GM23338 (cell line): ENCODE data around the gene PARP9. TPM values are rescaled to one million over a fixed set of nuclear protein-coding genes. Genes with fewer than 3 reads are reported as not detected.

ENCODE experiments used
- ATAC-seq: fragments of 200-7000 bp; cut with Tn5 transposase; 3 replicates; pipeline ENCODE4 v1.9.1; 2020
- DNase-seq: peaks from one replicate; pipeline ENCODE4 v3.0.0-alpha.2; 2015; ENCODE audit warnings: low spot score
- H2AFZ ChIP-seq: fragments of 200-600 bp; sonication (generic); 2 replicates; pipeline ENCODE4 v1.8.0; 2016; ENCODE audit warnings: antibody characterized with exemption, mild to moderate bottlenecking, moderate library complexity
- H3F3A ChIP-seq: fragments of 200-600 bp; sonication (generic); replicated peaks from 2 replicates; pipeline ENCODE4 v1.8.0; 2017; ENCODE audit warnings: antibody characterized with exemption, mixed run types, low read depth
- H3K27ac ChIP-seq: fragments of 200-600 bp; sonication (generic); 2 replicates; pipeline ENCODE4 v1.6.1; 2016; ENCODE audit warnings: low read depth
- H3K27me3 ChIP-seq: fragments of 200-600 bp; sonication (generic); 2 replicates; pipeline ENCODE4 v1.8.0; 2016; ENCODE audit warnings: mild to moderate bottlenecking, mixed run types, moderate library complexity; ENCODE audit not compliant: insufficient read depth
- H3K36me3 ChIP-seq: fragments of 200-600 bp; sonication (generic); 2 replicates; pipeline ENCODE4 v1.8.0; 2016; ENCODE audit warnings: mild to moderate bottlenecking; ENCODE audit not compliant: insufficient read depth
- H3K4me1 ChIP-seq: fragments of 200-600 bp; sonication (generic); 2 replicates; pipeline ENCODE4 v1.8.0; 2016; ENCODE audit warnings: mild to moderate bottlenecking, moderate library complexity; ENCODE audit not compliant: insufficient read depth
- H3K4me2 ChIP-seq: fragments of 200-600 bp; sonication (generic); 2 replicates; pipeline ENCODE4 v1.7.1; 2017; ENCODE audit warnings: mixed run types
- H3K4me3 ChIP-seq: fragments of 200-600 bp; sonication (generic); 2 replicates; pipeline ENCODE4 v1.6.1; 2016; ENCODE audit warnings: mixed run types
- H3K79me2 ChIP-seq: fragments of 200-600 bp; sonication (generic); replicated peaks from 2 replicates; pipeline ENCODE4 v1.8.0; 2017; ENCODE audit warnings: mild to moderate bottlenecking; ENCODE audit not compliant: insufficient read depth
- H3K9me2 ChIP-seq: fragments of 200-600 bp; sonication (generic); 2 replicates; pipeline ENCODE4 v1.8.0; 2017; ENCODE audit not compliant: insufficient read depth
- H4K20me1 ChIP-seq: fragments of 200-600 bp; sonication (generic); replicated peaks from 2 replicates; pipeline ENCODE4 v1.8.0; 2017; ENCODE audit warnings: mild to moderate bottlenecking; ENCODE audit not compliant: insufficient read depth
- H3K27ac Mint-ChIP-seq: 2 replicates; pipeline ENCODE4 v1.8.0; 2020; ENCODE audit warnings: inconsistent platforms, mild to moderate bottlenecking, moderate library complexity, mixed read lengths
- H3K27me3 Mint-ChIP-seq: 3 replicates; pipeline ENCODE4 v1.8.0; 2022; ENCODE audit warnings: low read depth, mild to moderate bottlenecking, moderate library complexity, mixed read lengths, inconsistent platforms; ENCODE audit not compliant: insufficient read depth, poor library complexity
- H3K36me3 Mint-ChIP-seq: 3 replicates; pipeline ENCODE4 v1.8.0; 2021; ENCODE audit warnings: low read depth, mild to moderate bottlenecking, inconsistent platforms, moderate library complexity, mixed read lengths
- H3K4me1 Mint-ChIP-seq: 3 replicates; pipeline ENCODE4 v1.8.0; 2020; ENCODE audit warnings: mild to moderate bottlenecking, inconsistent platforms, mixed read lengths
- H3K4me3 Mint-ChIP-seq: 3 replicates; pipeline ENCODE4 v1.8.0; 2021; ENCODE audit warnings: moderate library complexity, mild to moderate bottlenecking, inconsistent platforms, mixed read lengths
- H3K9me3 Mint-ChIP-seq: 3 replicates; pipeline ENCODE4 v1.8.0; 2020; ENCODE audit warnings: moderate library complexity, mild to moderate bottlenecking, inconsistent platforms, mixed read lengths
- CTCF ChIP-seq, 2 experiments: fragments of 200-600 bp in 1 of 2; sonication (generic) in 1 of 2; conservative IDR thresholded peaks; 2 replicates each; pipeline versions ENCODE4 v1.5.1 to v1.6.1; 2016 to 2017; ENCODE audit warnings: antibody characterized with exemption in 2 of 2, low read depth in 2 of 2, mild to moderate bottlenecking in 2 of 2, moderate library complexity in 1 of 2
- ETS1 ChIP-seq: IDR thresholded peaks from 2 replicates; pipeline ENCODE4 v1.6.1; 2016; ENCODE audit warnings: antibody characterized with exemption
- EZH2 ChIP-seq: fragments of 200-600 bp; sonication (generic); IDR thresholded peaks from one replicate; pipeline ENCODE4 v1.8.0; 2017; ENCODE audit warnings: antibody characterized with exemption, mild to moderate bottlenecking, low read depth; ENCODE audit not compliant: unreplicated experiment
- EZH2phosphoT487 ChIP-seq: fragments of 200-600 bp; sonication (generic); IDR thresholded peaks from one replicate; pipeline ENCODE4 v1.8.1; 2018; ENCODE audit warnings: antibody characterized with exemption; ENCODE audit not compliant: unreplicated experiment
- NANOG ChIP-seq: IDR thresholded peaks from 2 replicates; pipeline ENCODE4 v1.6.1; 2016; ENCODE audit warnings: antibody characterized with exemption, borderline replicate concordance
- POLR2AphosphoS5 ChIP-seq: IDR thresholded peaks from 2 replicates; pipeline ENCODE4 v1.6.1; 2016; ENCODE audit warnings: antibody characterized with exemption, low read depth
- REST ChIP-seq: IDR thresholded peaks from one replicate; pipeline ENCODE4 v1.6.1; 2018; ENCODE audit warnings: antibody characterized with exemption; ENCODE audit not compliant: unreplicated experiment
- STAT1 ChIP-seq: IDR thresholded peaks from one replicate; pipeline ENCODE4 v1.6.1; 2016; ENCODE audit warnings: antibody characterized with exemption; ENCODE audit not compliant: unreplicated experiment
- ZNF114 ChIP-seq: fragments of 250-450 bp; sonication (Bioruptor Pico); IDR thresholded peaks from 2 replicates; pipeline ENCODE4 v1.5.0; 2020; ENCODE audit warnings: mild to moderate bottlenecking, moderate library complexity
- ZNF331 ChIP-seq: fragments of 250-450 bp; sonication (Bioruptor Pico); IDR thresholded peaks from 2 replicates; pipeline ENCODE4 v1.5.0; 2020; ENCODE audit warnings: low read depth, mild to moderate bottlenecking, moderate library complexity
- ZNF462 ChIP-seq: fragments of 250-450 bp; sonication (Bioruptor Pico); IDR thresholded peaks from 2 replicates; pipeline ENCODE4 v1.5.0; 2020; ENCODE audit warnings: mild to moderate bottlenecking, moderate library complexity
- polyA plus RNA-seq: library from polyadenylated mRNA; unstranded; fragments of >200 nt; fragmentation: Nextera tagmentation; extraction: Ambion mirVana; gene quantifications from 2 replicates; pipeline ENCODE4 v1.2.1, GENCODE V29; 2016
- total RNA-seq: library from RNA; depleted of rRNA; stranded (reverse); fragments of >200 nt; shearing (Covaris generic); gene quantifications from 2 replicates; pipeline ENCODE4 v1.2.3, GENCODE V29; 2014

Gene PARP9
- total and polyA plus RNA-seq, 2 experiments from 2014 or later = 1.8 to 2.2 TPM

- no peak for TF ChIP-seq ETS1
- no peak for TF ChIP-seq ZNF114 (CRISPR knock-in tag)
- TF ChIP-seq STAT1 = no peak
- no peak for TF ChIP-seq REST
- TF ChIP-seq POLR2AphosphoS5 = no peak
- no peak for TF ChIP-seq NANOG
- TF ChIP-seq EZH2phosphoT487 = no peak
- TF ChIP-seq CTCF (conservative IDR thresholded peaks at IDR 0.05; ENCODE audit: low read depth in 2 of 2) = no peak
- no peak for TF ChIP-seq ZNF331 (CRISPR knock-in tag)
- TF ChIP-seq EZH2 = no peak
Observed at GRCh38 chr3:122533931-122534334, 30.2 kb downstream of the PARP9 start (continued).

- H3K79me2 ChIP-seq = no peaks in the 10 kb centered on the region
- no peak overlapping the region for H3K4me3 Mint-ChIP-seq
- H3K27ac ChIP-seq = no peak overlapping the region
- H3K36me3 Mint-ChIP-seq = no peaks in the 10 kb centered on the region
- no peaks in the 10 kb centered on the region for H3K27me3 ChIP-seq
- peaks cover 10% of the 10 kb centered on the region for H3K27me3 Mint-ChIP-seq
- no peak overlapping the region for H2AFZ ChIP-seq
- peaks cover 19% of the 10 kb centered on the region for H3K4me1 ChIP-seq
- H4K20me1 ChIP-seq = no peaks in the 10 kb centered on the region
- DNase-seq = no peak
- no peaks in the 10 kb centered on the region for H3K9me3 Mint-ChIP-seq
- H3K4me2 ChIP-seq = no peak overlapping the region
- H3K27ac Mint-ChIP-seq = no peak overlapping the region
- no peaks in the 10 kb centered on the region for H3K36me3 ChIP-seq
- H3K4me3 ChIP-seq = no peak overlapping the region
- H3K4me1 Mint-ChIP-seq = peaks cover 29% of the 10 kb centered on the region
- H3F3A ChIP-seq = no peaks in the 10 kb centered on the region
- H3K9me2 ChIP-seq = no peaks in the 10 kb centered on the region
- ATAC-seq = no peak
- no peak for TF ChIP-seq EZH2phosphoT487
- no peak for TF ChIP-seq ETS1
- TF ChIP-seq ZNF462 (CRISPR knock-in tag) = no peak
Observed at GRCh38 chr3:122533480-122533879, 30.6 kb downstream of the PARP9 start.
